Kidney tubule cell (primary cell): ENCODE data around the gene NOX5.

Source experiments
- DNase-seq: peaks from one replicate; pipeline ENCODE4 v3.0.0-alpha.2; 2018; ENCODE audit warnings: low spot score

NOX5 gene

DNA sequence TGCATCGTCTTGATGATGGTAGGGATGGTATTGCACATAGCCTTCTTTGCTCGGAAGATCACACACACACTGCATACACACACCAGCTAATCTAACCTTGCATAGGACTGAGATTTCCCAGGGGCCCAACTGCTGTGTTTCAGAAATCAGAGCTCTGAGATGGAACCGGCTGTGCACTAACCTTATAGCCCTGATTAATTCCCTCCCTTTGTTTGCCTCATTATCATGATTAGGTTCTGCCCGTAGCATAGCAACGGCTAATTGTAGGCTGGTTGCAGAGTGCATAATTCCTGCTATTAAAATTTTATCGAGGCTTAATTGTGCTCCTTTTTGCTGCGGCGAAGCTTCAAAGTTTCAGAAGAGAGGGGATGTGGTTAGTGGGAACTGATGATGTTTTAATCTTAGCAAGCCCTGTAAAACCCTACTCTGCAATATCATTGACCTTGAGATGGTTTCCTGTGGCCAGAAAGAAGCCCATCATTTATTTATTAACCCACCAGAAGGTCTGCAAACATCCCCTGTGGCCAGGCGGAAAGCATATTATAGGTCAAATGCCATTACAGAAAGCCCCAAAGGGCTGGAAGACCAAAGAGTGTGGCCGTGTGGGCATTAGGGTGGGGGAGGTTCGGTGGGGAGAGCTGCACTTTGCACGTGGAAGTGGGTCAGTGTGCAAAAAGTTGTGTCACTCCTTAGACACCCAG is 89.7 kb downstream of the NOX5 start:
- no peak for DNase-seq

DNA sequence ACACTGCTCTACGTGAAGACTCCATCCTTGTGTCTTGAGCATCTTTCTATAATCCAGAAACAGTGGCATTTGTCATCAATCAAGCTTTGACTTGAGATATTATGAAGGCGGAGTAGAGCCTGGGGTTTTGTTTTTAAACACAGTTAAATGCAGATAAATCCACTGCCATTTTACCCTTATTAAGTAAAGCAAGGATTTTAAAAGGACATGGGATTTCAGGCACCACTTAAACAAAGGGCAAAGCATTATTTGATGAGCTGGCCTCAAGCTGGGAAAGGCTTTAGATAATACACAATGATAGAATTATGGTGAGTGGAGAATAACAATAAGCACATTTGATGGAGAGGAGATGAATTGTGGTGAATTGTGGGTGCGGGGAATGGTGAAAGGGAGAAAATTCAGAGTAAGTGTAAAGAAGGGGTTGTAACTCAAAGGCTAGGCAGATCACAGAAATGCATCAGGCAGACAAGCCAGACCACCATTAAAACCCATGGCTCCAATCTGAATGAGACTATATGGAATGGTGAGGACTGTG is 91.0 kb downstream of the NOX5 start:
- DNase-seq, result no peak

DNA sequence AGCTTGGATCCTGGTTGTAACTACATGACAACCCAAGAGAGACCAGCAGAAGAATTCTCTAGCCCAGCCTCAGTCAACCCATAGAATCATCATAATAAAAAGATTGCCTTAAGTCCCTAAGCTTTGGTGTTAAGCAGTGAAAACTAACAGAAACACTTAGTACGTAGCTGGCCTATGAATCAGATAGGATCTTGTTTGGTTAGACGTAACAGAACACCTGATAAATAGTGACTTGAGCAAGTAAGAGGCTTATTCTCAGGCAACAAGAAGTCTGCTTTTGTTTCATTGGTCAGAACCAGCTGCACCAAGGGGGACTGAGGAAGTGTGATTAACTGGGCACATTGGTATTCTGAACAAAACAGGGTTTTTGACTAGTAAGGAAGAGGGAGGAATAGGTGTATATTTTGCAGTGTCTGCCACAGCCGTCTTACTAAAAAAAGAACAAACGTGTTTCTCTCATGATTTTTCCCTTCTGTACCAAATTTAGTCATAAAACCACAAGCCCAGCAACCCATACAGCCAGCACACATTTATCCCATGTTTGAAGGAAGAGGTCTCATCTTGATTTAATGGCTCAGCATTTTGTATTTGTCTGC is 92.6 kb downstream of the NOX5 start:
- DNase-seq, result no peak
